ENCODE data around the gene ZNF491. TPM values are rescaled to one million over a fixed set of nuclear protein-coding genes. Genes with fewer than 3 reads are reported as not detected.

The ZNF491 gene
- total and polyA plus RNA-seq, 12 donors = 0.67 to 5.1 (median 2.6) TPM

GRCh38 chr19:11787536-11787935 is 10.8 kb upstream of the ZNF491 start:
- H3K4me3 ChIP-seq = no peak overlapping the region
- H3K4me1 ChIP-seq = no peaks in the 10 kb centered on the region
- no peaks in the 10 kb centered on the region for H3K27me3 ChIP-seq
- intact Hi-C loops (cut with DNase I) = loop anchor here in 5 of 10 donors (1.0 to 10.0 kb wide), 4 partner anchors 8 to 115 kb away; no protein-coding TSS in a partner anchor
- no peak for TF ChIP-seq CTCF (IDR thresholded peaks at IDR 0.05)
- 78 to 79% methylated on average over 3 of the region's 3 CpGs for WGBS, 2 donors
- peaks cover 0 to 89% (median 25%) of the 10 kb centered on the region in 11 donors for H3K9me3 ChIP-seq
- DNase-seq (no peak), ATAC-seq (no peak)
- H3K27ac ChIP-seq = no peak overlapping the region
- peaks cover 0 to 21% (median 3%) of the 10 kb centered on the region in 9 donors for H3K36me3 ChIP-seq

- H3K36me3 ChIP-seq = no peaks in the 10 kb centered on the region
- no peaks in the 10 kb centered on the region for H3K27me3 ChIP-seq
- peaks cover 0 to 35% (median 7%) of the 10 kb centered on the region in 11 donors for H3K9me3 ChIP-seq
- no peak for DNase-seq
- no peak for ATAC-seq
- no peak overlapping the region for H3K27ac ChIP-seq
- H3K4me1 ChIP-seq = peaks cover 4 to 10% (median 5%) of the 10 kb centered on the region in 9 donors
- no peak overlapping the region for H3K4me3 ChIP-seq
- intact Hi-C loops (cut with DNase I) = loop anchor here in 3 of 10 donors (10.0 kb wide), 3 partner anchors 92 to 202 kb away; partner anchors contain the start of genes ZNF69 (in 1 of the 3) and ZNF763 (in 1 of the 3)
- no peak for TF ChIP-seq CTCF (IDR thresholded peaks at IDR 0.05)
Observed at GRCh38 chr19:11792942-11793341, 5.4 kb upstream of the ZNF491 start.

- peak; percentile 83 to 91 for DNase-seq
- Histone ChIP-seq H3K9me3 (peaks cover 0 to 3% (median 0%) of the 10 kb centered on the region in 11 donors), H3K27ac (peak overlapping the region in 4 of 10 donors; percentile 77 to 90 (median 82)), H3K27me3 (no peaks in the 10 kb centered on the region), H3K4me3 (peak overlapping the region in 8 of 10 donors; percentile 72 to 85 (median 79)), H3K36me3 (no peaks in the 10 kb centered on the region), H3K4me1 (peaks cover 5 to 24% (median 14%) of the 10 kb centered on the region in 9 donors)
- WGBS, 2 donors = 3 to 5% methylated on average over 8 of the region's 8 CpGs
- ATAC-seq = peak; percentile 90 to 97 (median 94)
- TF ChIP-seq CTCF (IDR thresholded peaks at IDR 0.05) = peak; percentile 82 to 94 (median 91)
- intact Hi-C loops (cut with DNase I) = loop anchor here in 9 of 10 donors (2.0 to 10.0 kb wide), 10 partner anchors 15 to 345 kb away; partner anchors contain the start of genes ZNF20 (in 4 of the 9), ZNF69 (in 1 of the 9) and ZNF763 (in 1 of the 9)
Observed at GRCh38 chr19:11797491-11797890, 832 bp upstream of the ZNF491 start.

- ATAC-seq (no peak), DNase-seq (no peak)
- intact Hi-C loops (cut with DNase I) = no loop called here
- Histone ChIP-seq H3K27ac (no peak overlapping the region), H3K4me1 (no peaks in the 10 kb centered on the region), H3K9me3 (peaks cover 0 to 64% (median 27%) of the 10 kb centered on the region in 11 donors), H3K27me3 (no peaks in the 10 kb centered on the region), H3K4me3 (no peak overlapping the region), H3K36me3 (peaks cover 0 to 48% (median 21%) of the 10 kb centered on the region in 9 donors)
- no peak for TF ChIP-seq CTCF (IDR thresholded peaks at IDR 0.05)
- 94 to 95% methylated on average over 11 of the region's 11 CpGs for WGBS, 2 donors
Observed at GRCh38 chr19:11806354-11807098, 8.2 kb downstream of the ZNF491 start.

All from heart right ventricle (tissue), 16 donors.